Measurements from ENCODE around the gene SFMBT1. TPM values are rescaled to one million over a fixed set of nuclear protein-coding genes. Genes with fewer than 3 reads are reported as not detected.

The SFMBT1 gene
- total RNA-seq, 1 donor from 2014 or later: 8.4 TPM

GRCh38 chr3:52912885-52913731 is 132.8 kb downstream of the SFMBT1 start:
- no peak overlapping the region for H3K4me3 Mint-ChIP-seq (ENCODE audit: unreplicated experiment)
- DNase-seq (ENCODE audit: low spot score): no peak
- no peaks in the 10 kb centered on the region for H3K9me3 Mint-ChIP-seq (ENCODE audit: low read depth)
- no peaks in the 10 kb centered on the region for H3K27me3 Mint-ChIP-seq (ENCODE audit: low read depth)
- TF ChIP-seq CTCF (IDR thresholded peaks at IDR 0.05): no peak
- H3K36me3 Mint-ChIP-seq (ENCODE audit: low read depth): peaks cover 6% of the 10 kb centered on the region
- no peaks in the 10 kb centered on the region for H3K4me1 Mint-ChIP-seq (ENCODE audit: low read depth)
- no peak overlapping the region for H3K27ac Mint-ChIP-seq (ENCODE audit: unreplicated experiment)

- no peak overlapping the region for H3K27ac Mint-ChIP-seq (ENCODE audit: unreplicated experiment)
- H3K9me3 Mint-ChIP-seq (ENCODE audit: low read depth): no peaks in the 10 kb centered on the region
- H3K4me3 Mint-ChIP-seq (ENCODE audit: unreplicated experiment): no peak overlapping the region
- no peak for DNase-seq (ENCODE audit: low spot score)
- no peaks in the 10 kb centered on the region for H3K4me1 Mint-ChIP-seq (ENCODE audit: low read depth)
- no peak for TF ChIP-seq CTCF (IDR thresholded peaks at IDR 0.05)
- no peaks in the 10 kb centered on the region for H3K27me3 Mint-ChIP-seq (ENCODE audit: low read depth)
- H3K36me3 Mint-ChIP-seq (ENCODE audit: low read depth): peaks cover 7% of the 10 kb centered on the region
These were observed 135.1 kb downstream of the SFMBT1 start for GRCh38 chr3:52910823-52911222.

GRCh38 chr3:52907497-52907896 is 138.4 kb downstream of the SFMBT1 start:
- Mint-ChIP-seq H3K27ac (ENCODE audit: unreplicated experiment) (no peak overlapping the region), H3K9me3 (ENCODE audit: low read depth) (no peaks in the 10 kb centered on the region), H3K36me3 (ENCODE audit: low read depth) (peaks cover 13% of the 10 kb centered on the region), H3K4me3 (ENCODE audit: unreplicated experiment) (no peak overlapping the region), H3K27me3 (ENCODE audit: low read depth) (no peaks in the 10 kb centered on the region), H3K4me1 (ENCODE audit: low read depth) (no peaks in the 10 kb centered on the region)
- TF ChIP-seq CTCF (IDR thresholded peaks at IDR 0.05): peak; percentile 30
- DNase-seq (ENCODE audit: low spot score): no peak

- no peak for DNase-seq (ENCODE audit: low spot score)
- Mint-ChIP-seq H3K4me3 (ENCODE audit: unreplicated experiment) (no peak overlapping the region), H3K36me3 (ENCODE audit: low read depth) (peaks cover 10% of the 10 kb centered on the region), H3K4me1 (ENCODE audit: low read depth) (no peaks in the 10 kb centered on the region), H3K27ac (ENCODE audit: unreplicated experiment) (no peak overlapping the region), H3K9me3 (ENCODE audit: low read depth) (no peaks in the 10 kb centered on the region), H3K27me3 (ENCODE audit: low read depth) (no peaks in the 10 kb centered on the region)
- no peak for TF ChIP-seq CTCF (IDR thresholded peaks at IDR 0.05)
These were observed 141.3 kb downstream of the SFMBT1 start for GRCh38 chr3:52904552-52904951.

- Mint-ChIP-seq H3K27me3 (ENCODE audit: low read depth) (no peaks in the 10 kb centered on the region), H3K4me3 (ENCODE audit: unreplicated experiment) (no peak overlapping the region), H3K9me3 (ENCODE audit: low read depth) (no peaks in the 10 kb centered on the region), H3K4me1 (ENCODE audit: low read depth) (no peaks in the 10 kb centered on the region), H3K27ac (ENCODE audit: unreplicated experiment) (no peak overlapping the region), H3K36me3 (ENCODE audit: low read depth) (peaks cover 10% of the 10 kb centered on the region)
- DNase-seq (ENCODE audit: low spot score): no peak
- no peak for TF ChIP-seq CTCF (IDR thresholded peaks at IDR 0.05)
These were observed 141.9 kb downstream of the SFMBT1 start for GRCh38 chr3:52904000-52904399.

Measured in chondrocyte (in vitro differentiated cells).